ENCODE measurements around the gene RABEP1. TPM values are rescaled to one million over a fixed set of nuclear protein-coding genes. Genes with fewer than 3 reads are reported as not detected.
A peak's percentile ranks its signal among the peaks of the same experiment; 100 is the strongest.

Gene RABEP1
- total RNA-seq, 1 donor from 2014 or later = 51.7 TPM

- DNase-seq = no peak
- intact Hi-C loops (cut with DNase I) = no loop called here
- no peak for ATAC-seq (ENCODE audit: poor library complexity)
These were observed 17.2 kb upstream of the RABEP1 start for GRCh38 chr17:5264893-5265292.

- DNase-seq = no peak
- ATAC-seq (ENCODE audit: poor library complexity) = no peak
- intact Hi-C loops (cut with DNase I) = no loop called here
These were observed 12.7 kb upstream of the RABEP1 start for GRCh38 chr17:5269241-5269960.

- DNase-seq = no peak
- intact Hi-C loops (cut with DNase I) = no loop called here
- ATAC-seq (ENCODE audit: poor library complexity) = no peak
These were observed 9.8 kb upstream of the RABEP1 start for GRCh38 chr17:5272322-5272721.

- no peak for ATAC-seq (ENCODE audit: poor library complexity)
- peak; percentile 46 for DNase-seq
- intact Hi-C loops (cut with DNase I) = no loop called here
These were observed 646 bp downstream of the RABEP1 start for GRCh38 chr17:5282642-5283217.

GRCh38 chr17:5283571-5284315 lies 1.7 kb downstream of the RABEP1 start:
- ATAC-seq (ENCODE audit: poor library complexity) (no peak), DNase-seq (no peak)
- intact Hi-C loops (cut with DNase I) = no loop called here

- DNase-seq (no peak), ATAC-seq (ENCODE audit: poor library complexity) (no peak)
- intact Hi-C loops (cut with DNase I) = no loop called here
These were observed 2.6 kb downstream of the RABEP1 start for GRCh38 chr17:5284681-5285080.

GRCh38 chr17:5286846-5287245 lies 4.8 kb downstream of the RABEP1 start:
- intact Hi-C loops (cut with DNase I) = no loop called here

GRCh38 chr17:5291683-5292350 lies 9.7 kb downstream of the RABEP1 start:
- no peak for DNase-seq
- ATAC-seq (ENCODE audit: poor library complexity) = no peak
- intact Hi-C loops (cut with DNase I) = no loop called here

More at GRCh38 chr17:5286846-5287245, 4.8 kb downstream of the RABEP1 start:
- DNase-seq (no peak), ATAC-seq (ENCODE audit: poor library complexity) (no peak)

- no peak for DNase-seq
- no peak for ATAC-seq (ENCODE audit: poor library complexity)
- intact Hi-C loops (cut with DNase I) = no loop called here
These were observed 15.2 kb downstream of the RABEP1 start for GRCh38 chr17:5297245-5297644.

GRCh38 chr17:5299383-5299782 lies 17.3 kb downstream of the RABEP1 start:
- intact Hi-C loops (cut with DNase I) = no loop called here
- no peak for DNase-seq
- ATAC-seq (ENCODE audit: poor library complexity) = no peak

- intact Hi-C loops (cut with DNase I) = no loop called here
- DNase-seq (no peak), ATAC-seq (ENCODE audit: poor library complexity) (no peak)
These were observed 22.6 kb downstream of the RABEP1 start for GRCh38 chr17:5304636-5305035.

- intact Hi-C loops (cut with DNase I) = no loop called here
- DNase-seq (no peak), ATAC-seq (ENCODE audit: poor library complexity) (no peak)
These were observed 27.8 kb downstream of the RABEP1 start for GRCh38 chr17:5309851-5310250.

GRCh38 chr17:5325851-5326250 lies 43.8 kb downstream of the RABEP1 start:
- intact Hi-C loops (cut with DNase I) = no loop called here
- ATAC-seq (ENCODE audit: poor library complexity) (no peak), DNase-seq (no peak)

GRCh38 chr17:5329784-5330557 lies 47.9 kb downstream of the RABEP1 start:
- intact Hi-C loops (cut with DNase I) = no loop called here
- ATAC-seq (ENCODE audit: poor library complexity) (no peak), DNase-seq (no peak)

- intact Hi-C loops (cut with DNase I) = no loop called here
- no peak for DNase-seq
These were observed 48.9 kb downstream of the RABEP1 start for GRCh38 chr17:5330981-5331380.

GRCh38 chr17:5331506-5331905 lies 49.4 kb downstream of the RABEP1 start:
- DNase-seq = no peak
- ATAC-seq (ENCODE audit: poor library complexity) = no peak
- intact Hi-C loops (cut with DNase I) = no loop called here

More at GRCh38 chr17:5330981-5331380, 48.9 kb downstream of the RABEP1 start:
- ATAC-seq (ENCODE audit: poor library complexity) = no peak

- no peak for ATAC-seq (ENCODE audit: poor library complexity)
- intact Hi-C loops (cut with DNase I) = no loop called here
- DNase-seq = no peak
These were observed 62.8 kb downstream of the RABEP1 start for GRCh38 chr17:5344914-5345313.

GRCh38 chr17:5352681-5353289 lies 70.7 kb downstream of the RABEP1 start:
- ATAC-seq (ENCODE audit: poor library complexity) (no peak), DNase-seq (no peak)
- intact Hi-C loops (cut with DNase I) = no loop called here
